ENCODE results near the gene KCND1.

DNA sequence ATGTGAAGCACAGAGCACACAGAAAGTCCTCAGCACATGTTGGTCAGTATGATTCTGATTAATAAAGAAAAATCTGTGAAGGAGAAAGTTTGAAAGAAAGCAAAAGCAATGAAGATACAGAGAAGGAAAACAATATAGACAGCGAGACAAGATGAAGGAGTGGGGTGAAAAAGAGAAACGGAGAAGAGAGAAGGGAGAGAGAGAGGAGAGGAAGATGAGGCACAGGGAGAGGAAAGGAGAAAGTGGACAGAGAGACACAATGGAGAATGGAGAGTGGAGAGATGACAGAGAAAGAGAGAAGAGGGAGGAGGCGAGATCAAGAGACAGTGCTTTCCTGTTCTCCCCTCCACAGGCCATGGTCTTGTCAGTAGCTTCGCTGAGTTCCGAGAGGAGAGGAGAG is 3.9 kb upstream of the KCND1 start:
- TF ChIP-seq, protein P1, sequence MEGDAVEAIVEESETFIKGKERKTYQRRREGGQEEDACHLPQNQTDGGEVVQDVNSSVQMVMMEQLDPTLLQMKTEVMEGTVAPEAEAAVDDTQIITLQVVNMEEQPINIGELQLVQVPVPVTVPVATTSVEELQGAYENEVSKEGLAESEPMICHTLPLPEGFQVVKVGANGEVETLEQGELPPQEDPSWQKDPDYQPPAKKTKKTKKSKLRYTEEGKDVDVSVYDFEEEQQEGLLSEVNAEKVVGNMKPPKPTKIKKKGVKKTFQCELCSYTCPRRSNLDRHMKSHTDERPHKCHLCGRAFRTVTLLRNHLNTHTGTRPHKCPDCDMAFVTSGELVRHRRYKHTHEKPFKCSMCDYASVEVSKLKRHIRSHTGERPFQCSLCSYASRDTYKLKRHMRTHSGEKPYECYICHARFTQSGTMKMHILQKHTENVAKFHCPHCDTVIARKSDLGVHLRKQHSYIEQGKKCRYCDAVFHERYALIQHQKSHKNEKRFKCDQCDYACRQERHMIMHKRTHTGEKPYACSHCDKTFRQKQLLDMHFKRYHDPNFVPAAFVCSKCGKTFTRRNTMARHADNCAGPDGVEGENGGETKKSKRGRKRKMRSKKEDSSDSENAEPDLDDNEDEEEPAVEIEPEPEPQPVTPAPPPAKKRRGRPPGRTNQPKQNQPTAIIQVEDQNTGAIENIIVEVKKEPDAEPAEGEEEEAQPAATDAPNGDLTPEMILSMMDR (IDR thresholded peaks at IDR 0.05; ENCODE audit: poor library complexity, severe bottlenecking), result no peak
- TF ChIP-seq TAF1 (IDR thresholded peaks at IDR 0.05; ENCODE audit: low read depth), result no peak
- no peak for TF ChIP-seq MXI1 (conservative IDR thresholded peaks at IDR 0.05; ENCODE audit: poor library complexity, severe bottlenecking)
- TF ChIP-seq RAD21 (conservative IDR thresholded peaks at IDR 0.05), result no peak
- TF ChIP-seq, protein P2, sequence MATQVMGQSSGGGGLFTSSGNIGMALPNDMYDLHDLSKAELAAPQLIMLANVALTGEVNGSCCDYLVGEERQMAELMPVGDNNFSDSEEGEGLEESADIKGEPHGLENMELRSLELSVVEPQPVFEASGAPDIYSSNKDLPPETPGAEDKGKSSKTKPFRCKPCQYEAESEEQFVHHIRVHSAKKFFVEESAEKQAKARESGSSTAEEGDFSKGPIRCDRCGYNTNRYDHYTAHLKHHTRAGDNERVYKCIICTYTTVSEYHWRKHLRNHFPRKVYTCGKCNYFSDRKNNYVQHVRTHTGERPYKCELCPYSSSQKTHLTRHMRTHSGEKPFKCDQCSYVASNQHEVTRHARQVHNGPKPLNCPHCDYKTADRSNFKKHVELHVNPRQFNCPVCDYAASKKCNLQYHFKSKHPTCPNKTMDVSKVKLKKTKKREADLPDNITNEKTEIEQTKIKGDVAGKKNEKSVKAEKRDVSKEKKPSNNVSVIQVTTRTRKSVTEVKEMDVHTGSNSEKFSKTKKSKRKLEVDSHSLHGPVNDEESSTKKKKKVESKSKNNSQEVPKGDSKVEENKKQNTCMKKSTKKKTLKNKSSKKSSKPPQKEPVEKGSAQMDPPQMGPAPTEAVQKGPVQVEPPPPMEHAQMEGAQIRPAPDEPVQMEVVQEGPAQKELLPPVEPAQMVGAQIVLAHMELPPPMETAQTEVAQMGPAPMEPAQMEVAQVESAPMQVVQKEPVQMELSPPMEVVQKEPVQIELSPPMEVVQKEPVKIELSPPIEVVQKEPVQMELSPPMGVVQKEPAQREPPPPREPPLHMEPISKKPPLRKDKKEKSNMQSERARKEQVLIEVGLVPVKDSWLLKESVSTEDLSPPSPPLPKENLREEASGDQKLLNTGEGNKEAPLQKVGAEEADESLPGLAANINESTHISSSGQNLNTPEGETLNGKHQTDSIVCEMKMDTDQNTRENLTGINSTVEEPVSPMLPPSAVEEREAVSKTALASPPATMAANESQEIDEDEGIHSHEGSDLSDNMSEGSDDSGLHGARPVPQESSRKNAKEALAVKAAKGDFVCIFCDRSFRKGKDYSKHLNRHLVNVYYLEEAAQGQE (IDR thresholded peaks at IDR 0.05; ENCODE audit: borderline replicate concordance), result no peak
- TF ChIP-seq SMC3 (conservative IDR thresholded peaks at IDR 0.05; ENCODE audit: poor library complexity), result no peak
- no peak for TF ChIP-seq EZH2 (IDR thresholded peaks at IDR 0.05; ENCODE audit: borderline replicate concordance, insufficient read depth, low read length, poor library complexity, severe bottlenecking)
- TF ChIP-seq POLR2AphosphoS5 (IDR thresholded peaks at IDR 0.05), result no peak
